Common myeloid progenitor, CD34-positive (primary cell): ENCODE measurements around the gene RAB15. TPM values are rescaled to one million over a fixed set of nuclear protein-coding genes. Genes with fewer than 3 reads are reported as not detected.

Experiments used
- CTCF ChIA-PET: fragments of 350-600 bp; sonication (Branson Sonifier 250); formaldehyde crosslinking; loops from one replicate; lab custom pipeline; 2021; ENCODE audit warnings: antibody characterized with exemption; lab: Charles Lee
- POLR2A ChIA-PET: fragments of 350-600 bp; sonication (Branson Sonifier 250); formaldehyde crosslinking; loops from one replicate; lab custom pipeline; 2021; ENCODE audit warnings: antibody characterized with exemption; lab: Charles Lee
- DNase-seq, 3 donors: peaks; one replicate each; pipeline versions ENCODE4 v3.0.0 to v3.0.0-alpha.2; 2013
- H3K27ac ChIP-seq, 2 experiments: 1 replicate in 1 of 2; 2 replicates in 1 of 2; pipeline ENCODE4 v1.7.0; 2013; ENCODE audit warnings: inconsistent platforms in 2 of 2, low read length in 2 of 2, mild to moderate bottlenecking in 2 of 2, low read depth in 1 of 2, moderate library complexity in 1 of 2; ENCODE audit not compliant: severe bottlenecking in 2 of 2, insufficient read depth in 1 of 2, poor library complexity in 1 of 2
- H3K27me3 ChIP-seq, 5 experiments: replicated peaks in 2 of 5; 1 replicate in 3 of 5; 2 replicates in 2 of 5; pipeline versions ENCODE4 v1.6.1 to v1.7.0; 2013; ENCODE audit warnings: low read length in 4 of 5, mild to moderate bottlenecking in 2 of 5, moderate library complexity in 2 of 5, inconsistent platforms in 1 of 5; ENCODE audit not compliant: insufficient read depth in 5 of 5, control insufficient read depth in 4 of 5
- H3K36me3 ChIP-seq, 4 experiments: 1 replicate in 2 of 4; 2 replicates in 2 of 4; pipeline versions ENCODE4 v1.6.1 to v1.7.0; 2013; ENCODE audit warnings: low read length in 3 of 4, control low read depth in 1 of 4, mild to moderate bottlenecking in 1 of 4; ENCODE audit not compliant: control insufficient read depth in 4 of 4, insufficient read depth in 4 of 4
- H3K4me1 ChIP-seq, 4 experiments: 1 replicate in 3 of 4; 2 replicates in 1 of 4; pipeline versions ENCODE4 v1.6.1 to v1.7.1; 2013; ENCODE audit warnings: low read length in 3 of 4, mild to moderate bottlenecking in 3 of 4, control low read depth in 1 of 4, inconsistent platforms in 1 of 4, moderate library complexity in 1 of 4; ENCODE audit not compliant: control insufficient read depth in 4 of 4, insufficient read depth in 4 of 4; ENCODE audit errors: control extremely low read depth in 1 of 4
- H3K4me3 ChIP-seq, 7 experiments: 1 replicate in 4 of 7; 2 replicates in 3 of 7; pipeline versions ENCODE4 v1.5.1 to v1.7.0; 2013; ENCODE audit warnings: mild to moderate bottlenecking in 7 of 7, low read length in 6 of 7, moderate library complexity in 6 of 7, inconsistent platforms in 2 of 7, low read depth in 2 of 7, control low read depth in 1 of 7; ENCODE audit not compliant: insufficient read depth in 4 of 7, control insufficient read depth in 1 of 7; ENCODE audit errors: extremely low read depth in 1 of 7
- H3K9me3 ChIP-seq, 5 experiments: 1 replicate in 4 of 5; 2 replicates in 1 of 5; pipeline versions ENCODE4 v1.6.1 to v1.7.1; 2013; ENCODE audit warnings: low read length in 4 of 5, mild to moderate bottlenecking in 2 of 5, inconsistent platforms in 1 of 5, low read depth in 1 of 5, moderate library complexity in 1 of 5; ENCODE audit not compliant: control insufficient read depth in 4 of 5, insufficient read depth in 2 of 5; ENCODE audit errors: control extremely low read depth in 1 of 5
- WGBS: methylation state at CpG from one replicate; pipeline ENCODE4 v1.1.5; 2013; ENCODE audit not compliant: insufficient coverage; 5-methylcytosine and 5-hydroxymethylcytosine counted together
- polyA plus RNA-seq: library from polyadenylated mRNA; unstranded; fragments of 120-200 nt; gene quantifications from one replicate; pipeline ENCODE4 v1.2.1, GENCODE V29; 2013

Gene RAB15
- polyA plus RNA-seq = 7.3 TPM

DNA sequence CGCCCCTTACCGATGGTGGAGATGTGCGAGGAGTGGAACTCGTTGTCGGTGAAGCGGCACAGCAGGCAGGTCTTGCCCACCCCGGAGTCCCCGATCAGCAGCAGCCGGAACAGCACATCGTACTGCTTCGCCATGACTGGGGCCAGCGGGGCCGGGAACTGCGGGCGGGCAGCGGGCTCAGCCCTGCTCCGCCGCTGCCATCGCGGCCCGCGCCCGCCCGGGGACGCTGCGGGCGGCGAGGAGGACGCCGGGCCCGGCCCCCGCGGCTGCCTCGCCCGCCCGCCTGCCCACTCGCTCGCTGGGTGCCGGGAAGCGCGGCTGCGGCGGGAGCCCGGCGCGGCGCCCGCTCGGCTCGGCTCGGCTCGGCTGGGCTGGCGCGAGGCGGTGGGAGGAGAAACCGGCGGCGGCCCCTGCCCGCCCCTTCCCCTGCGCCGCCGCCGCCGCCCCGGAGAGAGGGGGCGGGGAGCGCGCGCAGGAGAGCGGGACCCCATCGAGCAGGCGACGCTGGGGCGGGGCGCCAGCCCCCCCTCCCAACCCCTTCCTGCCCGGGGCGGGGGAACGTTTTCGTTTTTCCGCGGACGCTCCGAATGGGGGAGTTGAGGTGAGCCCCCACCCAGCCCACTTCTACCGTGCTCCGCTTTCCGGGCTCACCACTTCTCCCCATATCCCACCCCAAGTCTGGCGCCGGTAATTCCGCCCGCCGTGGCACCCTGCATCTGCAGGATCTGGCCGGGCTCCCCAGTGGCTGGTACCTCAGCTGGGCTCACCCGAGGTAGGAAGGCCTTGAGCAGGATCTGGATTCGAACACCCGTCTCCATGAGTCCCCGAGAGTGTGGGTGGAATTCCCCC is at the start of gene RAB15:
Gene RAB15 (minus strand): TSS at position 394 of the 849 bp plus-strand sequence. CDS start 260 bp downstream, at position 134.
- WGBS = under 1% methylated on average over 67 of the region's 96 CpGs
- Histone ChIP-seq H3K9me3 (no peaks in the 10 kb centered on the region), H3K27me3 (peaks cover 0 to 9% (median 4%) of the 10 kb centered on the region in 5 experiments), H3K4me1 (peaks cover 0 to 35% (median 27%) of the 10 kb centered on the region in 4 experiments), H3K36me3 (no peaks in the 10 kb centered on the region), H3K4me3 (peak within 1 kb of the TSS; percentile 37 to 80 (median 69)), H3K27ac (no peak within 1 kb of the TSS)
- ChIA-PET POLR2A (no interaction called here), CTCF (interaction anchor here (1.4 kb wide), 1 partner anchor 11 kb away, joined by 3 read pairs; no protein-coding TSS in a partner anchor)
- peak in 2 of 3 donors; percentile 45 to 64 for DNase-seq

DNA sequence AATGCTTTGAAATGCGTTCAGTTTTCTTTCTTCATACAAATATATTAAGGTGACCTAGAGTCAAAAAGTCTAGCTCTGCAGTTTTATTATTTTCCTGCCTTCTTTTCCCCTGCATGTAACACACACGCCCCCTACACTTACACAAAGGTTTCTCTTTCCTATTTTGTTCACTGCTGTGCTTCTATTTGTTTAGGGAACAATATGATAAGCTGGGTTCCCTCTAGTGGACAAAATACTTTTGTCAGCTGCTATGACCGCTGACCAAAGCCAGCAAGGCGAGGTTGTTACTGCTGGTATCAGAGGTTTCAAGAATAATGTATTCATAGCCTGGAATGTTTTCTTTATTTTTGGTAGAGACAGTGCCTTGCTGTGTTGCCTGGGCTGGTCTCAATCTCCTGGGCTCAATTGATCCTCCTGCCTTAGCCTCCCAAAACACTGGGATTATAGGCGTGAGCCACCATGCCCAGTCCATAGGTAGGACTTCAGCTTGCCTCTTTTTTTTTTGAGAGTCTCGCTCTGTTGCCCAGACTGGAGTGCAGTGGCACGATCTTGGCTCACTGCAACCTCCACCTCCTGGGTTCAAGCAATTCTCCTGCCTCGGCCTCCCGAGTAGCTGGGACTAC is 47.9 kb upstream of the RAB15 start:
- Histone ChIP-seq H3K4me3 (no peak overlapping the region), H3K27ac (no peak overlapping the region), H3K4me1 (peaks cover 0 to 5% (median 2%) of the 10 kb centered on the region in 4 experiments), H3K27me3 (no peaks in the 10 kb centered on the region), H3K36me3 (peaks cover 9 to 15% (median 12%) of the 10 kb centered on the region in 4 experiments), H3K9me3 (no peaks in the 10 kb centered on the region)
- CTCF ChIA-PET = interaction anchor here (0.6 to 19.0 kb wide), 29 partner anchors 8 to 395 kb away, joined by 3 to 236 read pairs (median 5); partner anchors contain the start of gene FNTB
- 78% methylated on average over 6 of the region's 9 CpGs for WGBS
- POLR2A ChIA-PET = no interaction called here
- DNase-seq = peak; percentile 81 to 86 (median 85)

DNA sequence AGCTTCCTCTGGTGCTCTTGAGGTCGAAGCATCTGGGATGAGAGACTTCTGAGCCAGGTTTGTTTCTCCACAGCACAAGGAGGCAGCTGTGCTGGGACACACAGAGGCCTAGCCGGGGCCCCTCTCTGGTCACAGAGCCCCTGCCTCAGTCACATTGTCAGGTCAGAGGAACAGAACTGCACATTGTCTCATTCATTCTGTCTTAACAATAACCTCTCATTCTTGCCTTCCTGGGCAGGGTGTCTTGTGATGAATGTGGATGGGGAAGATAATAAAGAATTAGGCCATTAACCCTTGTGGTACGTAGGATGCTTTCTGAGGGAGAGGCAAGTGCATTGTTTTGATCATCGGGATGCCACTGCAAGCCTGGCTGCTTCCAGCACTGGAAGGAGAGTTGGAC is 44.3 kb upstream of the RAB15 start:
- H3K27me3 ChIP-seq = no peaks in the 10 kb centered on the region
- peaks cover 0 to 5% (median 2%) of the 10 kb centered on the region in 4 experiments for H3K4me1 ChIP-seq
- DNase-seq = no peak
- POLR2A ChIA-PET = no interaction called here
- WGBS = 92% methylated on average over 4 of the region's 4 CpGs
- peaks cover 9 to 36% (median 26%) of the 10 kb centered on the region in 4 experiments for H3K36me3 ChIP-seq
- H3K27ac ChIP-seq = no peak overlapping the region
- CTCF ChIA-PET = interaction anchor here (1.1 to 19.0 kb wide), 3 partner anchors 11 to 75 kb away, joined by 3 to 236 read pairs (median 3); partner anchors contain the start of gene FNTB
- H3K4me3 ChIP-seq = no peak overlapping the region
- H3K9me3 ChIP-seq = no peaks in the 10 kb centered on the region

DNA sequence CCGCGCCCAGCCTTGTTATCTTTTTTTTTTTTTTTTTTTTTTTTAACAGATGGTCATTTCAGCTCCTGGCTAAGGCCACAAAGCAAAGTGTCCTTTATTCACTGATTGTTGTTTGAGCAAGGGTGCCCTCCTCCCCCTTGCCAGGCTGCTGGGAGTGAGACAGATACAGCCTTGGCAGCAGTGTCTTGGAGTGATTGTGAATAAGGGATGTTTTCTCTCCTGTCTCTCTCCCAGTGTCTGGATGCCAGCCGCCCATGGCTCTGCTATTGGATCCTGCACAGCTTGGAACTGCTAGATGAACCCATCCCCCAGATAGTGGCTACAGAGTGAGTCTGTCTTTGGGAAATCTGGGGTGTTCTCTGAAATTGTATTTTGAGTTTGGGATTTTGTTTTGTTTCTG is 43.3 kb upstream of the RAB15 start:
- WGBS = no CpG with 5 or more reads among the region's 3 CpGs
- no peak overlapping the region for H3K27ac ChIP-seq
- no peaks in the 10 kb centered on the region for H3K9me3 ChIP-seq
- ChIA-PET POLR2A (interaction anchor here (0.6 kb wide), 1 partner anchor 18 kb away, joined by 3 read pairs; no protein-coding TSS in a partner anchor), CTCF (interaction anchor here (1.4 to 19.0 kb wide), 2 partner anchors 10 to 28 kb away, joined by 3 to 236 read pairs; partner anchors contain the start of gene FNTB)
- no peak for DNase-seq
- peaks cover 9 to 44% (median 26%) of the 10 kb centered on the region in 4 experiments for H3K36me3 ChIP-seq
- H3K4me1 ChIP-seq = peaks cover 0 to 5% (median 2%) of the 10 kb centered on the region in 4 experiments
- H3K27me3 ChIP-seq = no peaks in the 10 kb centered on the region
- no peak overlapping the region for H3K4me3 ChIP-seq

GRCh38 chr14:65012353-65012752 is 40.2 kb upstream of the RAB15 start:
- no peaks in the 10 kb centered on the region for H3K4me1 ChIP-seq
- POLR2A ChIA-PET = no interaction called here
- no peak for DNase-seq
- WGBS = 100% methylated on average over 2 of the region's 4 CpGs
- H3K36me3 ChIP-seq = peaks cover 9 to 63% (median 30%) of the 10 kb centered on the region in 4 experiments
- no peaks in the 10 kb centered on the region for H3K27me3 ChIP-seq
- CTCF ChIA-PET = interaction anchor here (1.3 to 19.0 kb wide), 3 partner anchors 8 to 25 kb away, joined by 3 to 236 read pairs (median 3); partner anchors contain the start of gene FNTB
- no peak overlapping the region for H3K4me3 ChIP-seq
- no peak overlapping the region for H3K27ac ChIP-seq
- H3K9me3 ChIP-seq = no peaks in the 10 kb centered on the region

DNA sequence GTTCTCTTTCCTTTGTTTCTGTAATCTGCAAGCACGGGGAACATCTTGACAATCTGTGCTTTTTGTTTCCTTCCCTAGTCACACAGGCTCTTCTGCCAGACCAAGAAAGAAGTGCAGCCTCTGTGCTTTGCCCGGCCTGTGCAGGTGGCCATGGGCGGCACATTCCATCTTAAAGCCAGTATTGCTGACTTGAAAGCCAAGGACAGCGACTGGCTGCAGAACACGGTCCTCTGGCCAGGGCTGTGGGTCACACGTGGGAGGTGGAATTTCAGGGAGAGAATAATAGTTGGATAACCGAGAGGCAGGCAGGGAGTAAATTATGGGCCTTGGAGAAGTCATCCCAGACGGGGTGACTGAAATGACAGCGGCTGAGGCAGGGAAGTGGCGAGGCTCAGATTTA is 39.4 kb upstream of the RAB15 start:
- Histone ChIP-seq H3K27ac (no peak overlapping the region), H3K9me3 (no peaks in the 10 kb centered on the region), H3K4me1 (no peaks in the 10 kb centered on the region), H3K4me3 (no peak overlapping the region), H3K36me3 (peaks cover 8 to 59% (median 27%) of the 10 kb centered on the region in 4 experiments), H3K27me3 (no peaks in the 10 kb centered on the region)
- ChIA-PET POLR2A (no interaction called here), CTCF (interaction anchor here (1.3 to 19.0 kb wide), 3 partner anchors 9 to 24 kb away, joined by 3 to 236 read pairs (median 3); partner anchors contain the start of gene FNTB)
- DNase-seq = no peak
- 99% methylated on average over 10 of the region's 10 CpGs for WGBS
